Activated naive CD4-positive, alpha-beta T cell treated with Interleukin-2 at 50 U/mL for 16 hours (primary cell): ENCODE data around the gene GPLD1.

Experiments
- DNase-seq: peaks from one replicate; pipeline ENCODE4 v3.0.0-alpha.2; 2020

The GPLD1 gene

GRCh38 chr6:24378473-24379097, 110.8 kb downstream of the GPLD1 start:
- no peak for DNase-seq
